ENCODE results near the gene IL7R. TPM values are rescaled to one million over a fixed set of nuclear protein-coding genes. Genes with fewer than 3 reads are reported as not detected.

IL7R gene
- total RNA-seq, 1 donor from 2014 or later: 0.54 TPM

DNA sequence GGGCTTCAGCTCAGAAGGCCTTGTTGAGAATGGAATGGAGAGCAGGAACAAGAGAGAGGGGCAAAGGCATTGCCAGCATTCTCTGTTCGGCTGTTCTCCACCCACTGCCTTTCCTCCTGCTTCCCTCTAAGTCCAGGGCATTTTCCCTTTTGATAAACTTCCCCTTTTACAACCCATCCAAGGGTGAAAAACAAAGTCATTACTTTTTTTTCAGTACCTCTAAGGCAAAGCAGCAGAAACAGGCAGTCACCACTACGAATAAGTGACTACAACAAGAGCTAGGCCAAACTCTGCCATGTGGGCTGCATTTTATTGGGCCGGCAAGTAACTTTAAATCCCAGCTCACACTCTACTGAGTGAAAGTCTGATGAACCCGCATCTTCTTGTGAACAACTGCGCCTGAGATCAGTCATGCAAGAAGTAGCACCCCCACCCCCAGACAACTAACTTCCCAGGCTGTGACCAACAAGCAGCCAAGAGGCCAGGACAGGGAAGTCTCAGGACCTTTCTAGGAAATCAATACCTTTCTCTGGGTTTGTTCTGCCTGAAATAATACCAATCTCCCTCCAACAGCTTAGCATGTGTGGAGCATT is 13.1 kb downstream of the IL7R start:
- TF ChIP-seq CTCF (IDR thresholded peaks at IDR 0.05; ENCODE audit: unreplicated experiment): no peak
- Mint-ChIP-seq H3K27ac (ENCODE audit: unreplicated experiment) (no peak overlapping the region), H3K9me3 (ENCODE audit: unreplicated experiment) (no peaks in the 10 kb centered on the region), H3K27me3 (ENCODE audit: unreplicated experiment) (no peaks in the 10 kb centered on the region), H3K4me3 (ENCODE audit: unreplicated experiment) (no peak overlapping the region), H3K4me1 (ENCODE audit: unreplicated experiment) (no peaks in the 10 kb centered on the region), H3K36me3 (ENCODE audit: low read depth, unreplicated experiment) (no peaks in the 10 kb centered on the region)
- DNase-seq (ENCODE audit: low spot score): no peak

- no peak for DNase-seq (ENCODE audit: low spot score)
- Mint-ChIP-seq H3K27ac (ENCODE audit: unreplicated experiment) (no peak overlapping the region), H3K36me3 (ENCODE audit: low read depth, unreplicated experiment) (no peaks in the 10 kb centered on the region), H3K9me3 (ENCODE audit: unreplicated experiment) (no peaks in the 10 kb centered on the region), H3K4me3 (ENCODE audit: unreplicated experiment) (no peak overlapping the region), H3K27me3 (ENCODE audit: unreplicated experiment) (no peaks in the 10 kb centered on the region), H3K4me1 (ENCODE audit: unreplicated experiment) (no peaks in the 10 kb centered on the region)
- TF ChIP-seq CTCF (IDR thresholded peaks at IDR 0.05; ENCODE audit: unreplicated experiment): no peak
These were observed 13.9 kb downstream of the IL7R start for GRCh38 chr5:35870605-35871004.

DNA sequence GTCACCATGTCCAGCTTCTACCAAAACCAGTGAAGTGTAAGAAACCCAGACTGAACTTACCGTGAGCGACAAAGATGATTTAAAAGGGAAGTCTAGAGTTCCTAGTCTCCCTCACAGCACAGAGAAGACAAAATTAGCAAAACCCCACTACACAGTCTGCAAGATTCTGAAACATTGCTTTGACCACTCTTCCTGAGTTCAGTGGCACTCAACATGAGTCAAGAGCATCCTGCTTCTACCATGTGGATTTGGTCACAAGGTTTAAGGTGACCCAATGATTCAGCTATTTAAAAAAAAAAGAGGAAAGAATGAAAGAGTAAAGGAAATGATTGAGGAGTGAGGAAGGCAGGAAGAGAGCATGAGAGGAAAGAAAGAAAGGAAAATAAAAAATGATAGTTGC is 19.8 kb downstream of the IL7R start:
- no peak overlapping the region for H3K4me3 Mint-ChIP-seq (ENCODE audit: unreplicated experiment)
- no peak overlapping the region for H3K27ac Mint-ChIP-seq (ENCODE audit: unreplicated experiment)
- H3K27me3 Mint-ChIP-seq (ENCODE audit: unreplicated experiment): no peaks in the 10 kb centered on the region
- TF ChIP-seq CTCF (IDR thresholded peaks at IDR 0.05; ENCODE audit: unreplicated experiment): no peak
- no peaks in the 10 kb centered on the region for H3K9me3 Mint-ChIP-seq (ENCODE audit: unreplicated experiment)
- H3K4me1 Mint-ChIP-seq (ENCODE audit: unreplicated experiment): no peaks in the 10 kb centered on the region
- DNase-seq (ENCODE audit: low spot score): no peak
- H3K36me3 Mint-ChIP-seq (ENCODE audit: low read depth, unreplicated experiment): no peaks in the 10 kb centered on the region

- TF ChIP-seq CTCF (IDR thresholded peaks at IDR 0.05; ENCODE audit: unreplicated experiment): no peak
- Mint-ChIP-seq H3K27me3 (ENCODE audit: unreplicated experiment) (no peaks in the 10 kb centered on the region), H3K4me3 (ENCODE audit: unreplicated experiment) (no peak overlapping the region), H3K4me1 (ENCODE audit: unreplicated experiment) (no peaks in the 10 kb centered on the region), H3K9me3 (ENCODE audit: unreplicated experiment) (no peaks in the 10 kb centered on the region), H3K27ac (ENCODE audit: unreplicated experiment) (no peak overlapping the region), H3K36me3 (ENCODE audit: low read depth, unreplicated experiment) (no peaks in the 10 kb centered on the region)
- no peak for DNase-seq (ENCODE audit: low spot score)
These were observed 20.2 kb downstream of the IL7R start for GRCh38 chr5:35876922-35877321.

DNA sequence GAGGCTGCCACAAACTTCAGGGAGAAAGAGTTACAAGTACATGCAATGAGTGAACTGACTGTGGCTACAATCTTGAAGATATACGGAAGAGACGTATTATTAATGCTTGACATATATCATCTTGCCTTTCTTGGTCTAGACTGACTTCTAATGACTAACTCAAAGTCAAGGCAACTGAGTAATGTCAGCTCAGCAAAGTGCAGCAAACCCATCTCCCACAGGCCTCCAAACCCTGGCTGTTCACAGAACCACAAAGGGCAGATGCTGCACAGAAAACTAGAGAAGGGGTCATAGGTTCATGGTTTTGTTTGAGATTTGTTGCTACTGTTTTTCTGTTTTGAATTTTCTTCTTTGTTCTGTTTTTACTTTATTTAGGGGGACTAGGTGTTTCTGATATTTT is 21.0 kb downstream of the IL7R start:
- no peaks in the 10 kb centered on the region for H3K9me3 Mint-ChIP-seq (ENCODE audit: unreplicated experiment)
- no peaks in the 10 kb centered on the region for H3K27me3 Mint-ChIP-seq (ENCODE audit: unreplicated experiment)
- H3K36me3 Mint-ChIP-seq (ENCODE audit: low read depth, unreplicated experiment): no peaks in the 10 kb centered on the region
- no peak overlapping the region for H3K4me3 Mint-ChIP-seq (ENCODE audit: unreplicated experiment)
- no peak for DNase-seq (ENCODE audit: low spot score)
- H3K4me1 Mint-ChIP-seq (ENCODE audit: unreplicated experiment): no peaks in the 10 kb centered on the region
- no peak overlapping the region for H3K27ac Mint-ChIP-seq (ENCODE audit: unreplicated experiment)
- no peak for TF ChIP-seq CTCF (IDR thresholded peaks at IDR 0.05; ENCODE audit: unreplicated experiment)

Data from endothelial cell (in vitro differentiated cells).